Measurements from ENCODE around the gene DESI2. TPM values are rescaled to one million over a fixed set of nuclear protein-coding genes. Genes with fewer than 3 reads are reported as not detected.

The DESI2 gene
- total and polyA plus RNA-seq, 2 of the 8 experiments (the other 6 are each of a cell fraction or from before 2014, with no cell fraction given): 54.0 to 110 TPM

GRCh38 chr1:244741692-244742091 is 88.8 kb downstream of the DESI2 start (continued):
- TF ChIP-seq CHD7 (IDR thresholded peaks at IDR 0.05; ENCODE audit: insufficient replicate concordance, low read length): no peak

Measured in H1 (cell line).